Measurements from ENCODE around the gene AIP. TPM values are rescaled to one million over a fixed set of nuclear protein-coding genes. Genes with fewer than 3 reads are reported as not detected.

AIP gene
- total and polyA plus RNA-seq, 2 of the 8 experiments (the other 6 are each of a cell fraction or from before 2014, with no cell fraction given), result 29.8 to 54.4 TPM

DNA sequence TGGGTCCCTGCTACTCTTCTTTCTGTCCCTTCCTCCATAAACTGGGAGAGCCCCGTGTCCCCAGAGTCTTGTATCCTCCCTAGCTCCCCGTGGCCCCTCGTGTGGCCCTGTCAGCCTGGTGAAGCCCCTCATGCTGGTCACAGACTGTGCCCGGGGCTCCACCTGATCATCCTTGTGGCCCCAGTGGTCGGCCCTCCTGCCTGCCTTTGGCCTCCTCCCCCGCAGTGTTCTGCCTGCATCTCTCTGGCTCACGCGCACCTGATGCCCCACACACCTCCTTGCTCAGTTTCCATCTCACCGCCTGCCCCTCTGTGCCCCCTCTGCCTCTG, 41.6 kb downstream of the AIP start (continued):
- TF ChIP-seq E2F6 (IDR thresholded peaks at IDR 0.05), result no peak
- no peak for TF ChIP-seq JUN (IDR thresholded peaks at IDR 0.05; ENCODE audit: low read depth, low read length)
- no peak for TF ChIP-seq NRF1 (IDR thresholded peaks at IDR 0.05; ENCODE audit: low read depth, low read length)
- TF ChIP-seq CBX8 (IDR thresholded peaks at IDR 0.05; ENCODE audit: borderline replicate concordance, low read depth, low read length), result no peak
- TF ChIP-seq TCF12 (IDR thresholded peaks at IDR 0.05; ENCODE audit: low read depth, low read length), result no peak
- no peak for TF ChIP-seq TBP (IDR thresholded peaks at IDR 0.05; ENCODE audit: low read depth, low read length)

All from H1 (cell line).